Activated T-cell treated with anti-CD3 and anti-CD28 coated beads, Interleukin-2, amount 50 U/mL, for 1 hour (primary cell): ENCODE data around the gene RNF32.
"Not testable (repeated sequence)": the region's sequence is repeated elsewhere in the genome, so short reads cannot be mapped to it uniquely, and the experiment has no call there.

ENCODE experiments used
- DNase-seq: peaks from one replicate; pipeline ENCODE4 v3.0.0-alpha.2; 2020

Gene RNF32

DNA sequence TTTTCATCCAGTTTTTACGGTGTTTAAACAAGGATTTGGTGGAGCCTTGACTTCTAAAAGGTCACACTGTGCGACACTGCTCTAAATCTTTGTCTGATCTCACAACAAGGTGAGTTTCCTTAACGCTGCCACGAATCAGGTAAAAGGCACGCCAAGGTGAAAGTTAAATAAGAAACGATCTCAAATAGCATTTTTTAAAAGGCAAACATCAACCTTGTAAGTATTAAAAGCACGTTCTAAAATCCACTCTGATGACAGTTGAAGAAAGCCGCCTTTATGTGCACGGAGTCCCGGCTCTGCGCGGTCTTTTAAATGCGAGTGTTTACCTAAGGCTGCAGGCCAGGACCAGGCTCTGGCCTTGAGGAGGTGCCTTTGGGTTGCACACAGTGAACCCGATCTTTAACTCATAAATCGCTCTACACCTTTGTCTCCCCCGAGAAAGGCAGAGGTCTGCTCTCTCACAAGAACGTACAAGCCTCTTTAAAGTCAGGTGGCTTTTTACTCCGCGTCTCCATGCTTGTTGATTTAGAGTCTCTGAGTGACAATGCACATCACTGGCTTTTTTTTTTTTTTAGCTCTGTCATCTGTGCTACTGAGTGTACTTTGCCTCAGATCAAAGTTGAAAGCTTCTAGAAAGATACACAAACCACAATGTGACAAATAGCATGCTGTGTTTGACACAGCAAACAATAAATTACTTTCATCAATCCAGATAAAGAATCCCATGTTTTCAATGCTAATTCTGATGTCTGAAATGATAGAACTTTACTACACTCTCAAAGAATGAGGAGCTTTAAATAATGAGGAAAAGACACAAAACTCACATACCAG lies 25.9 kb upstream of the RNF32 start:
- DNase-seq, result no peak

DNA sequence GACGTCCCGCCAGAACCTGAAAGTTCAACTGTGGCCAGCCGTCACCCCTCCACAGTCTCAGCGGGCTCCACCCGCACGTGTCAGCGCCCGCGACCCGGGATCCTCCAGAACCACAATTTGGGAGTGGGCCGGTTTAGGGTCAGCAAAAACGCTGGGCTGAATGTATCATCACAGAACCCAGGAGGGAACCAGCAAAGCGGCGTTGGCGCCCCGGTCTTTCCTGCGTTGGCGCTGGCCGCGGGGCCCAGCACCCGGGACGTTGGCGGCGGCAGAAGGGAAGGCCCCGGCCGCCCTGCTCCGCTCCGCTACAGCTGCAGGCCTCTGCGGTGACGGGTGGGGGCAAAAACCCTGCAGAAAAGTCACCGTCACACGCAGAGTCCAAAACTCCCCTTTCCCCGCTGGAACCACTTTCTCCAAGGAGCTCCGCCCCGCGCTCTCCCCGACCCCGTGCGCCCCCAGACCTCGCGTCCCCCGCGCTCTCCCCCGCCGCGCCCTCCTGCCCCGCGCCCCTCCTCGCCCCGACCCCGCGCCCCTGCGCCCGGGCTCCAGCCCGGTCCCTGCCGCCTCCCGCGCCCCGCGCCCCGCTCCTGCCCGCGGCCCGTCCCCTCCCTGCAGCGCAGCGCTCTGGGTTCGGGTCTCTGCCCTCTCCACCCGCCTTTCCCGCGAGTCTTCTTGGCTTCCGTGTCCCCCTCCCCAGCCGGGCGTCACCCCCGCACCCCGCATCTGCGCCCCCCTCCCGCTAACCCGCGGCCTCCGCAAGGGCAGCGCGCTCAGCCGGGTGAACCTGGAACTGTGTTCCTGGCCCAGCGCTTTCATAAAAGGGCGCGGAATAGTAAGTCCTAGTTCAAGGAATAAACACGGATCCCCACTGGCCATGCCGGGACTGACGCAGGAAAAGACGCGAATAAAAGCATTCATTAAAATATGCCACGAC lies 24.0 kb upstream of the RNF32 start:
- DNase-seq, result no peak

DNA sequence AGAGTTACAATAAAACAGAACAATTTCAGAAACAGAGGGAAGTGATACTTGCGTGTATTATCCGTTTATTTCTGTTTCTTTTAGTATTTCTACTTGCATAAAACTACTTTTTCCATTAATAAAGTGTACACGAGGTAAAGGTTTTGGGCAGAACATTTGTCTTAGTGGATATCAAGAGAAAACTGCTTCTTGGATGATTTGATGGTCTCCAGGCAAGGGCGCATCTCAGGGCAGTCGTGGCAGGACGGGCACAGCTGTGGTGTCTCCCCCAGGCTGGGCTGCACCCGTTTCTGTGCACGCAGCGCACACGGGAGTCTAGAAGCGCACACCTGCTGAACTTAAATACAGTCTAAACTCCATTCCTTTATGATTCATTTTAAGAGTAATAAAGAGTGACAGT lies 23.4 kb upstream of the RNF32 start:
- DNase-seq, result no peak

- no peak for DNase-seq
These were observed 22.3 kb upstream of the RNF32 start for GRCh38 chr7:156618078-156618779.

GRCh38 chr7:156618780-156619367 lies 21.7 kb upstream of the RNF32 start:
- no peak for DNase-seq

DNA sequence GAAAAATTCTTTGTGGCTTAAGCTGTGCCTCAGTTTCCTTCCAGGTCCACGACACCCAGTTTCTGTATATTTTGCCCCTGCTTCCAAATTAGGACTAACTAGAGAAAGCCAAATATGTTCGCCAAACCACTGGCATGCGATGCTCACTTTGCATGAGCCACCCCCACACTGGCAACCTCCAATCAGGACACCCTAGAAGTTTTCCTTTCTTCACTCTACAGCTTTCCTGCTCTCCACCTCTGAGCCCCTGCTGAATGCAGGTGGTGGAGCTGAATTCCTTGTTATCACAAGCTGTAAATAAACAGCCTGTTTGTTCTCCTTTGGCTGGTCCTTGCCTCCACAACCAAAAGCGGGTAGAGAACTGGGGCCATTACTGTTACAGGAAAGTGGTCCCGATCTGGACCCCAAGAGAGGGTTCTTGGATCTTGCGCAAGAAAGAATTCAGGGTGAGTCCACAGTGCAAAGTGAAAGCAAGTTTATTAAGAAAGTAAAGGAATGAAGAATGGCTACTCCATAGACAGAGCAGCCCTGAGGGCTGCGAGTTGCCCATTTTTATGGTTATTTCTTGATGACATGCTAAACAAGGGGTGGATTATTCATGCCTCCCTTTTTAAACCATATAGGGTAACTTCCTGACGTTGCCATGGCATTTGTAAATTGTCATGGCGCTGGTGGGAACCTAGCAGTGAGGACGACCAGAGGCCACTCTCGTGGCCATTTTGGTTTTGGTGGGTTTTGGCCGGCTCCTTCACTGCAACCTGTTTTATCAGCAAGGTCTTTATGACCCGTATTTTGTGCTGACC lies 20.9 kb upstream of the RNF32 start:
- not testable (repeated sequence) for DNase-seq

DNA sequence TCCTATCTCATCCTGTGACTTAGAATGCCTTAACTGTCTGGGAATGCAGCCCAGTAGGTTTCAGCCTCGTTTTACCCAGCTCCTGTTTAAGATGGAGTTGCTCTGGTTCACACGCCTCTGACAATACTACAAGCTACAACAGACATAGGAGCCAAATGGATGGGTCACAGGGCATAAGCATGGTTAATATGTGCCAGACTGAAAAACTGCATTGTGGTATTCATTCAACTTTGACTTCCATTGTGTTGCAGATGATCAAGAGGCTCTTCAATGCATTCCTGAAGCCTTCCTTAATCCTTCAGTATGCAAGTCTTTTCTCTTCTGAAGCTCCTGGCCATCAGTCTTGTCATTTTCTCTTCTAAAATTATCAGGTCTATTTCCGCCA lies 20.3 kb upstream of the RNF32 start:
- DNase-seq, result no peak

DNA sequence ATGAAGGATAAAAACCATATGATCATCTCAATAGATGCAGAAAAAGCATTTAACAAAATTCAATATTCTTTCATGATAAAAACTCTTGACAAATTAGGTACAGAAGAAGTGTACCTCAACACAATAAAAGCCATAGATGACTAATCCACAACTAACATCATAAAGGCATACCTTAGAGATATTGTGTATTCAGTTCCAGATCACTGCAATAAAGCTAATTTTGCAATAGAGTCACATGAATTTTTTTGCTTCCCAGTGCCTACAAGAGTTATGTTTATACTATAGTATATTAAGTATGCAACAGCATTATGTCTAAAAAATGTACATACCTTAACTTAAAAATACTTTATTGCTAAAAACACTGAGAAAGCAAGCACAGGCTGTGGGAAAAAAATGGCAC lies 18.9 kb upstream of the RNF32 start:
- no peak for DNase-seq

DNA sequence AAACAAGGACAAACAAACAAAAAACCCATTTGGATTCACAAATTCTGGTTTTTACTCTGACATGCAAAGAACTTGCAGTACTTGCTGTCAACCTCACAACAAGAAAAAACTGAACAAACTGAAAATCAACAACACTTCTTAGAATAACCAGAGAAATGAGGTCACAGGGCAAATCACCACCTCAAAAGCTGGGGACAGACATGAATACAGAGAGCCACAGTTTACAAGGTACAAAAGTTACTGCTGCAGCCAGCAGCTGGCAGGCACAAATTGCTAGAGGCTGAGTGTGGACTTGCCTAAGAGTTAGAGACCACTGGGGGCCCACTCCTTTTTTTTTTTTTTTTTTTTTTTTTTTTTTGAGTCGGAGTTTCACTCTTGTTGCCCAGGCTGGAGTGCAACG lies 15.0 kb upstream of the RNF32 start:
- DNase-seq, result no peak

GRCh38 chr7:156626220-156626895 lies 14.2 kb upstream of the RNF32 start:
- DNase-seq, result no peak

GRCh38 chr7:156628562-156628961 lies 12.0 kb upstream of the RNF32 start:
- DNase-seq, result no peak

- DNase-seq, result no peak
These were observed 10.7 kb upstream of the RNF32 start for GRCh38 chr7:156629873-156630272.

GRCh38 chr7:156634117-156634516 lies 6.5 kb upstream of the RNF32 start:
- DNase-seq, result no peak

GRCh38 chr7:156635529-156636385 lies 4.8 kb upstream of the RNF32 start:
- no peak for DNase-seq

DNA sequence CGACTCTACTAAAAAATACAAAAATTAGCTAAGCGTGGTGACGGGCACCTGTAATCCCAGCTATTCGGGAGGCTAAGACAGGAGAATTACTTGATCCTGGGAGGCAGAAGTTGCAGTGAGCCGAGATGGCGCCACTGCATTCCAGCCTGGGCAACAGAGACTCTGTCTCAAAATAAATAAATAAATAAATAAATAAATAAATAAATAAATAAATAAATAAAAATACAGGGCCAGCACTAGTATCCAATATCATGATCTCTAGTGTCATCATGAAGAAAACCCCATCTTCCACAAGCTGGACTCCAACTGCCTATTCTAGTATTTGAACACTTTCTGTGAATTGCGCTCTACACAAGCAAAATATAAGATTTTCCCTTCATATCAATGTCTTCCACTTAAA lies 3.5 kb upstream of the RNF32 start:
- DNase-seq, result not testable (repeated sequence)

DNA sequence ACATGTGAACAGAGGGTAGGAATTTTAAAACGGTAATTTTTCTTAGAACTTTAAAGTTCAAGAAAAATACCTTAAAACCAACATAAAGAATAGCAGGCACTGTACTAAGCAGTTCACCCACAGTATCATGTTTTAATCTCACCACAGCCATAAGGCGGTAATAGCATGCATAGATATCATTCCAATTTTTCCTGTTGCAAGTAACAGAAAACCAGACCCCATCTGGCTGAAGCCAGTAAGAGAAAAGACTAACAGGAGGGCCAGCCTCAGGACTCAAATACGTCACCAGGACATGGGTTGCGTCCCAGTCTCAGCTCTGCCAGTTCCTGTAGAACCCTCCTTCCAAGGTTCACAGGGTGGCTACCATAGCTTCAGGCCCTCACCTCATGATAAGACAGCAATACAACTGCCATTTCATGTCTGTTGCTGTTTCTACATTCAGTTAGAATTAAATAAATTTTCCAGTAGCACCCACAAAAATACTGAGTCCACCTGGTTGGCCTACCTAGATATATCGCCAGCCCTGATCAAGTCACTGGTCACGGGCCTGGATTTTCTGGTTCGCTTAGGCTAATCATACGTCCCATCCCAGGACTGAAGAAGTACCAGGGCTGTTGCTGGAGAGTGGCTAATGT lies 2.0 kb upstream of the RNF32 start:
- no peak for DNase-seq

GRCh38 chr7:156639426-156640256 lies 933 bp upstream of the RNF32 start:
- no peak for DNase-seq

- no peak for DNase-seq
These were observed 443 bp downstream of the RNF32 start for GRCh38 chr7:156640949-156641485.
